ENCODE results near the gene GOLM1.

DNA sequence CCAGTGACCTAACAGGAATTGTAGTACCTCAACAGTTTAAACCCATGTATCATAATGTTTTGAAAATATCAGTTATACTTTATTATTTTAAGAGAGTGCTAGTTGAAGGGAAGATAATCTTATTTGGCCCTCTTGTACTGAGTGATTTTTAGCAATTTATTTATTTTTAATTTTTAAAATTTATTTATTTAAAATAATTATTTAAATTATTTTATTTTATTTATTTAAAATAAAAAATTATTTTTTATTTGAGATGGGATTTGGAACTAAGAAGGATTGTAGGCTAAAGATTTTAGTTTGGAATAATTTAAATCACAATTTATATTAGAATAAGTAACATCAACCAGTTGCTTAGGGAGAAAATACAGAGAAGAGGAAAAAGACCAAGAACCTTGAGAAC, 104.3 kb downstream of the GOLM1 start:
- TF ChIP-seq CTCF (IDR thresholded peaks at IDR 0.05) (no peak), ZNF512 (CRISPR knock-in tag; IDR thresholded peaks at IDR 0.05; ENCODE audit: borderline replicate concordance) (no peak)
